PC-9 (cell line): ENCODE data around the gene RGS9. TPM values are rescaled to one million over a fixed set of nuclear protein-coding genes. Genes with fewer than 3 reads are reported as not detected.
"Not testable (repeated sequence)": the region's sequence is repeated elsewhere in the genome, so short reads cannot be mapped to it uniquely, and the experiment has no call there.

ENCODE experiments used
- BruUV-seq: library from RNA; stranded (reverse); fragments of 400-500 nt; replicated peaks from 2 replicates; lab custom pipeline; 2021; lab: Mats Ljungman, UMichigan
- CTCF ChIA-PET: fragments of 300-600 bp; sonication (Branson Sonifier 250); formaldehyde crosslinking; loops from one replicate; lab custom pipeline; 2022; ENCODE audit warnings: antibody characterized with exemption; lab: Charles Lee
- POLR2A ChIA-PET: fragments of 300-600 bp; sonication (Branson Sonifier 250); formaldehyde crosslinking; loops from one replicate; lab custom pipeline; 2022; ENCODE audit warnings: antibody characterized with exemption; ENCODE audit not compliant: unreplicated experiment; lab: Charles Lee
- DNase-seq, 2 experiments: peaks; one replicate each; pipeline versions ENCODE4 v3.0.0 to v3.0.0-alpha.2; 2015 to 2022; ENCODE audit warnings: mixed read lengths in 1 of 2
- H2AFZ ChIP-seq: fragments of 200-600 bp; sonication (generic); 2 replicates; pipeline ENCODE4 v1.8.1; 2017; ENCODE audit warnings: antibody characterized with exemption
- H3F3A ChIP-seq: fragments of 200-600 bp; sonication (generic); 2 replicates; pipeline ENCODE4 v1.8.1; 2017; ENCODE audit warnings: antibody characterized with exemption, mild to moderate bottlenecking, low read depth; ENCODE audit not compliant: insufficient read depth
- H3K27ac ChIP-seq: fragments of 200-600 bp; sonication (generic); 2 replicates; pipeline ENCODE4 v1.6.1; 2016; ENCODE audit warnings: mixed run types
- H3K27me3 ChIP-seq: fragments of 200-600 bp; sonication (generic); 2 replicates; pipeline ENCODE4 v1.6.1; 2016; ENCODE audit warnings: low read depth, mixed run types; ENCODE audit not compliant: insufficient read depth
- H3K36me3 ChIP-seq: fragments of 200-600 bp; sonication (generic); 2 replicates; pipeline ENCODE4 v1.6.1; 2016; ENCODE audit warnings: low read depth, mixed run types
- H3K4me1 ChIP-seq: fragments of 200-600 bp; sonication (generic); replicated peaks from 2 replicates; pipeline ENCODE4 v1.6.1; 2016; ENCODE audit warnings: mixed run types; ENCODE audit not compliant: insufficient read depth
- H3K4me2 ChIP-seq: fragments of 200-600 bp; sonication (generic); 2 replicates; pipeline ENCODE4 v1.6.1; 2017; ENCODE audit warnings: mixed run types
- H3K4me3 ChIP-seq: fragments of 200-600 bp; sonication (generic); 2 replicates; pipeline ENCODE4 v1.6.1; 2016; ENCODE audit warnings: mixed run types
- H3K79me2 ChIP-seq: fragments of 200-600 bp; sonication (generic); 2 replicates; pipeline ENCODE4 v1.6.1; 2017; ENCODE audit warnings: low read depth, mixed run types
- H3K9me2 ChIP-seq: fragments of 200-600 bp; sonication (generic); 2 replicates; pipeline ENCODE4 v1.8.1; 2017; ENCODE audit warnings: mild to moderate bottlenecking; ENCODE audit not compliant: insufficient read depth
- H3K9me3 ChIP-seq: fragments of 200-600 bp; sonication (generic); 2 replicates; pipeline ENCODE4 v1.8.1; 2016; ENCODE audit warnings: low read depth; ENCODE audit not compliant: insufficient read depth
- H4K20me1 ChIP-seq: fragments of 200-600 bp; sonication (generic); 2 replicates; pipeline ENCODE4 v1.8.1; 2017; ENCODE audit not compliant: insufficient read depth
- EZH2 ChIP-seq: fragments of 200-600 bp; sonication (generic); IDR thresholded peaks from 2 replicates; pipeline ENCODE4 v1.8.0; 2017; ENCODE audit warnings: antibody characterized with exemption, low read depth
- intact Hi-C: fragments of 100-400 bp; cut with micrococcal nuclease; formaldehyde crosslinking; loops from one replicate; pipeline ENCODE4 v1.10.0; 2022; ENCODE audit not compliant: unreplicated experiment
- total RNA-seq: library from RNA; stranded (reverse); gene quantifications from 2 replicates; pipeline ENCODE4 v1.2.3, GENCODE V29; 2021
- TF ChIP-seq, protein P1 (sequence below): fragments of 200-600 bp; sonication (generic); conservative IDR thresholded peaks from 2 replicates; pipeline ENCODE4 v1.6.1; 2017; ENCODE audit warnings: mixed run types, antibody characterized with exemption, mild to moderate bottlenecking, moderate library complexity

The RGS9 gene
- total RNA-seq, 1 experiment from 2014 or later, result 6.1 TPM

DNA sequence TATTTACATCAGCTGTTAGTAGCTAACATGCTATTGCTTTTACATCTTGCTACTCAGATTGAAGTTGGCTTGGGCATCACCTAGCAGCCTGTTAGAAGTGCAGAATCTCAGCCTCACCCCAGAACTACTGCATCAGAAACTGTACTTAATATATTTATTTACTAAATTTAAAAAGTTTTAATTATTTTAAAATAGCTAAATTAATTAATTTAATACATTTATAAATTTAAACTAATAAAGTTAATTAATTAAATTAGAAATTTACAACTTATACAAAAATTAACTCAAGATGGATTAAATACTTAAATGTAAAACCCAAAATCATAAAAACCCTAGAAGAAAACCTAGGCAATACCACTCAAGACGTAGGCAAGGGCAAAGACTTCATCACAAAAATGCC, 41.7 kb upstream of the RGS9 start:
- no peak overlapping the region for H3K27ac ChIP-seq
- 0 out of 2 replicates have a peak, but pooled peaks cover 3% of the 10 kb centered on the region for H3K9me3 ChIP-seq
- no peaks in the 10 kb centered on the region for H3K27me3 ChIP-seq
- no peak for DNase-seq
- no peak overlapping the region for H3K4me3 ChIP-seq
- H3K4me1 ChIP-seq, result peaks cover 24% of the 10 kb centered on the region
- ChIA-PET CTCF (no interaction called here), POLR2A (no interaction called here)
- no TSS peak for BruUV-seq
- intact Hi-C loops, result no loop called here
- H2AFZ ChIP-seq, result no peak overlapping the region
- H4K20me1 ChIP-seq, result no peaks in the 10 kb centered on the region
- no peaks in the 10 kb centered on the region for H3K79me2 ChIP-seq
- no peak for TF ChIP-seq EZH2
- no peak overlapping the region for H3K4me2 ChIP-seq
- no peaks in the 10 kb centered on the region for H3K9me2 ChIP-seq
- H3K36me3 ChIP-seq, result no peaks in the 10 kb centered on the region
- H3F3A ChIP-seq, result peaks cover 6% of the 10 kb centered on the region

DNA sequence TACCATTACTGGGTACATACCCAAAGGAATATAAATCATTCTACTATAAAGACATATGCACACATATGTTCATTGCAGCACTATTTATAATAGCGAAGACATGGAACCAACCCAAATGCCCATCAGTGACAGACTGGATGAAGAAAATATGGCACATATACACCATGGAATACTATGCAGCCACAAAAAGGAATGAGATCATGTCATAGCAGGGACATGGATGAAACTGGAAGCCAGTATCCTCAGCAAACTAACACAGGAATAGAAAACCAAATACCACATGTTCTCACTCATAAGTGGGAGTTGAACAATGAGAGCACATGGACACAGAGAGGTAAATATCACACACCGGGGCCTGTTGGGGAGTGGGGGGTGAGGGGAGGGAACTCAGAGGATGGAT, 40.8 kb upstream of the RGS9 start:
- DNase-seq, H3K36me3 ChIP-seq, H3K9me3 ChIP-seq, H3K27me3 ChIP-seq, H3K4me3 ChIP-seq, CTCF ChIA-PET, intact Hi-C loops, H3K79me2 ChIP-seq, H4K20me1 ChIP-seq, H3K27ac ChIP-seq, H3F3A ChIP-seq, H3K4me2 ChIP-seq, H3K9me2 ChIP-seq, H2AFZ ChIP-seq, BruUV-seq: not testable (repeated sequence)
- peaks cover 29% of the 10 kb centered on the region for H3K4me1 ChIP-seq
- POLR2A ChIA-PET, result interaction anchor here (0.6 kb wide), 1 partner anchor 167 kb away, joined by 3 read pairs; no protein-coding TSS in a partner anchor

DNA sequence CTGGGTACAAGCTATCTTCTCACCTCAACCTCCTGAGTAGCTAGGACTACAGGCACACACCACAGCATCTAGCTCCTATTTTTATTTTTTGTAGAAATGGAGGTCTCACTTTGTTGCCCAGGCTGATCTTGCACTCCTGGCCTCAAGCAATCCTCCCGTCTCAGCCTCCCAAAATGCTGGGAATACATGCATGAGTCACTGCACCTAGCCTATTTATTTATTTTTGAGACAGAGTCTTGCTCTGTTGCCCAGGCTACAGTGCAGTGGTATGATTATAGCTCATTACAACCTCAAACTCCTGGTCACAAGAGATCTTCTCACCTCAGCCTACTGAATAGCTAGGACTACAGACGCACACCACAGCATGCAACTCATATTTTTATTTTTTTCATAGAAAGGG, 40.1 kb upstream of the RGS9 start:
- ChIA-PET CTCF (interaction anchor here (0.6 kb wide), 1 partner anchor 35 kb away, joined by 6 read pairs; no protein-coding TSS in a partner anchor), POLR2A (interaction anchor here (0.6 kb wide), 1 partner anchor 168 kb away, joined by 3 read pairs; no protein-coding TSS in a partner anchor)
- Histone ChIP-seq H3K79me2 (no peaks in the 10 kb centered on the region), H4K20me1 (no peaks in the 10 kb centered on the region), H3K9me3 (no peaks in the 10 kb centered on the region), H2AFZ (no peak overlapping the region), H3K4me3 (no peak overlapping the region), H3K4me2 (no peak overlapping the region), H3K9me2 (no peaks in the 10 kb centered on the region), H3K36me3 (no peaks in the 10 kb centered on the region), H3K4me1 (peaks cover 22% of the 10 kb centered on the region), H3F3A (peaks cover 6% of the 10 kb centered on the region), H3K27me3 (no peaks in the 10 kb centered on the region), H3K27ac (no peak overlapping the region)
- TF ChIP-seq EZH2, result no peak
- TF ChIP-seq, protein P1, sequence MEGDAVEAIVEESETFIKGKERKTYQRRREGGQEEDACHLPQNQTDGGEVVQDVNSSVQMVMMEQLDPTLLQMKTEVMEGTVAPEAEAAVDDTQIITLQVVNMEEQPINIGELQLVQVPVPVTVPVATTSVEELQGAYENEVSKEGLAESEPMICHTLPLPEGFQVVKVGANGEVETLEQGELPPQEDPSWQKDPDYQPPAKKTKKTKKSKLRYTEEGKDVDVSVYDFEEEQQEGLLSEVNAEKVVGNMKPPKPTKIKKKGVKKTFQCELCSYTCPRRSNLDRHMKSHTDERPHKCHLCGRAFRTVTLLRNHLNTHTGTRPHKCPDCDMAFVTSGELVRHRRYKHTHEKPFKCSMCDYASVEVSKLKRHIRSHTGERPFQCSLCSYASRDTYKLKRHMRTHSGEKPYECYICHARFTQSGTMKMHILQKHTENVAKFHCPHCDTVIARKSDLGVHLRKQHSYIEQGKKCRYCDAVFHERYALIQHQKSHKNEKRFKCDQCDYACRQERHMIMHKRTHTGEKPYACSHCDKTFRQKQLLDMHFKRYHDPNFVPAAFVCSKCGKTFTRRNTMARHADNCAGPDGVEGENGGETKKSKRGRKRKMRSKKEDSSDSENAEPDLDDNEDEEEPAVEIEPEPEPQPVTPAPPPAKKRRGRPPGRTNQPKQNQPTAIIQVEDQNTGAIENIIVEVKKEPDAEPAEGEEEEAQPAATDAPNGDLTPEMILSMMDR, result no peak
- intact Hi-C loops, result no loop called here
- BruUV-seq, result no TSS peak
- DNase-seq, result no peak

DNA sequence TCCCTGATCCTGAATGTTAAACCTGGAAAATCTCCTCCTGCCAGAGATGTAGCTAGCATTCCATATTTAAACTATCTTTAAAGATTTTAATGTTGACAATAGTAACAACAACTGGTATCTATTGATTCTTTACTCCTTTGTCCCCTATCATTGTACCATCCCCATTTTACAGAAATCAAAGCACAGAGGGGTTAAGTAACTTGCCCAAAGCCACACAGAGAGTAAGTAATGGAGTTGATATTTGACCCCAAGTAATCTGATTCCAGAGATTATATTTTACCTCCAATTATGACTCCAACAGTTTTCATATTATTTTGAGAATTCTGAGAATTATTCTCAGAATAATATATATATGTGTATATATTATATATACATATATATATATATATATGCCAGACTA, 37.7 kb upstream of the RGS9 start:
- Histone ChIP-seq H3K27ac (peak overlapping the region; percentile 84), H3K9me3 (no peaks in the 10 kb centered on the region), H3K4me3 (no peak overlapping the region), H3K27me3 (no peaks in the 10 kb centered on the region), H3K36me3 (no peaks in the 10 kb centered on the region), H3K79me2 (no peaks in the 10 kb centered on the region), H2AFZ (no peak overlapping the region), H3F3A (peaks cover 14% of the 10 kb centered on the region), H3K4me2 (peak overlapping the region; percentile 49), H3K4me1 (peaks cover 34% of the 10 kb centered on the region), H3K9me2 (no peaks in the 10 kb centered on the region), H4K20me1 (no peaks in the 10 kb centered on the region)
- BruUV-seq, result no TSS peak
- intact Hi-C loops, result no loop called here
- POLR2A ChIA-PET, result no interaction called here
- CTCF ChIA-PET, result interaction anchor here (0.6 to 1.1 kb wide), 4 partner anchors 37 to 134 kb away, joined by 3 to 7 read pairs (median 4); no protein-coding TSS in a partner anchor
- DNase-seq, result no peak
- TF ChIP-seq, protein P1, result no peak
- TF ChIP-seq EZH2, result no peak
